Effector memory CD8-positive, alpha-beta T cell (primary cell): ENCODE data around the gene PTPN1.
A peak's percentile ranks its signal among the peaks of the same experiment; 100 is the strongest.

Source experiments
- ATAC-seq: fragments of 150-1000 bp; cut with Tn5 transposase; replicated peaks from 2 replicates; pipeline ENCODE4 v1.10.0; 2021; ENCODE audit warnings: mild to moderate bottlenecking, moderate library complexity
- DNase-seq, 3 experiments: peaks; one replicate each; pipeline ENCODE4 v3.0.0; 2021
- H3K27ac Mint-ChIP-seq, 2 donors: one replicate each; pipeline ENCODE4 v1.8.0; 2022; ENCODE audit warnings: mild to moderate bottlenecking in 2 of 2, mixed read lengths in 2 of 2, moderate library complexity in 2 of 2
- H3K27me3 Mint-ChIP-seq, 2 donors: one replicate each; pipeline ENCODE4 v1.8.0; 2022; ENCODE audit warnings: mixed read lengths in 2 of 2
- H3K36me3 Mint-ChIP-seq: one replicate; pipeline ENCODE4 v1.8.0; 2022; ENCODE audit warnings: mild to moderate bottlenecking, moderate library complexity, mixed read lengths; ENCODE audit not compliant: insufficient read depth
- H3K4me1 Mint-ChIP-seq, 2 donors: one replicate each; pipeline ENCODE4 v1.8.0; 2022; ENCODE audit warnings: low read depth in 2 of 2, mixed read lengths in 2 of 2
- H3K4me3 Mint-ChIP-seq, 2 donors: one replicate each; pipeline ENCODE4 v1.8.0; 2022; ENCODE audit warnings: mild to moderate bottlenecking in 2 of 2, mixed read lengths in 2 of 2, moderate library complexity in 2 of 2
- H3K9me3 Mint-ChIP-seq, 2 donors: one replicate each; pipeline ENCODE4 v1.8.0; 2022; ENCODE audit warnings: mixed read lengths in 2 of 2

PTPN1 gene

GRCh38 chr20:50551288-50551687 lies 41.1 kb downstream of the PTPN1 start:
- DNase-seq: no peak
- H3K36me3 Mint-ChIP-seq: peaks cover 24% of the 10 kb centered on the region
- H3K9me3 Mint-ChIP-seq: no peaks in the 10 kb centered on the region
- peak overlapping the region in 1 of 2 donors; percentile 81 for H3K27ac Mint-ChIP-seq
- peak overlapping the region in 1 of 2 donors; percentile 42 for H3K4me3 Mint-ChIP-seq
- H3K27me3 Mint-ChIP-seq: no peaks in the 10 kb centered on the region
- H3K4me1 Mint-ChIP-seq: peaks cover 33 to 38% of the 10 kb centered on the region in 2 donors
- no peak for ATAC-seq

DNA sequence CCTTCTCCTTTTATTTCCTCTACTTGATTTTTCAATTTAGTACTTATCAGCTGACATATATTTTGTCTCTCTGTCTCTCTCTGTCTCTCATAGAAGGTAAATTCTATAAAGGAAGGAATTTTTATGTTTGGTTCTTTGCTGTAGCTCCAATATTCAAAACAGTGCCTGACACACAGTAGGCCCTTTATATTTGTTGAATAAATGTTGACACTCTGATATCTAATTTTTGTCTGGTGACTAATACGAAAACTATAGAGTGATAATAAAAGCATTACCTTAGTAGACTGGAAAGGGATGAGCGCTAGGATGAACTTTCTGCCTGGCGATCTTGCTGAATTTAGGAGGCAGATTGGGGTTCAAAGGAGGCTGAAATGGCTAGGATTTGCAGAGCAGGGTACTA lies 42.8 kb downstream of the PTPN1 start:
- Mint-ChIP-seq H3K4me3 (no peak overlapping the region), H3K36me3 (peaks cover 34% of the 10 kb centered on the region), H3K4me1 (peaks cover 22 to 30% of the 10 kb centered on the region in 2 donors), H3K9me3 (no peaks in the 10 kb centered on the region), H3K27ac (no peak overlapping the region), H3K27me3 (no peaks in the 10 kb centered on the region)
- DNase-seq (no peak), ATAC-seq (no peak)

DNA sequence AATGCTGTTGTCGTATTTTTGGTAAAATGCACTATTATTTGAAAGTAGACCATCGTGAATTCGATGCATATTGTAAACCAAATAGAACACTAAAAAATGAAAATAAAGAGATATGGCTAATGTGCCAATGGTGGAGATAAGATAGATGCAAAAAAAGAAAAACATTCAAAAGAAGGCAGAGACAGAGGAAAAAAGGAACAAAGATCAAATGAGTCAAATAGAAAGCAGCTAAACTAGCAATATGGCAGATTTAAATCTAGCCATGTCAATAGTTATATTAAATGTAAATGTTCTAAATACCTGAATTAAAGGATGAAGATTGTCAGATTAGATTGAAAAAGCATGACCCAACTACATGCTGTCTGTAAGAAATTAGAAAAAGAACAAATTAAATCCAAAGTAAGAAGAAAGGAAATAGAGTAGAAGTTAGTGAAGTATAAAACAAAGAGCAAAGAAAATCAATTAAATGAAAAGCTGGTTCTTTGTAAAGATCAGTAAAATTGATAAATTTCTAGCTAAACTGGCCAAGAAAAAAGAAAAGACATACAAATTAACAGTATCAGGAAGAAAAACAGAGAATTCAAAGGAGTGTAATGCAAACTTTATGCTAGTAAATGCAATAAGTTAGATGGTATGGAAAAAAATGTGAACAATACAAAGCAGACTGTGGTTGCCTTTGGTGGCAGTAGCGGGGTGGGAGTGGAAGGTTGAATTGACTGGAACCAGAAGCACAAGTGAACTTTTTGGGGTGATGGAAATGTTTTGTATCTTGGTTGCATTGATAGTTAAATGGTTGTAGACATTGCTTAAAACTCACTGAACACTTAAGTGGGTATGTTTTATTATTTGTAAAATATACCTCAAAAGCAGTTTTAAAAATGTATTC lies 44.8 kb downstream of the PTPN1 start:
- H3K4me1 Mint-ChIP-seq: peaks cover 24 to 34% of the 10 kb centered on the region in 2 donors
- no peaks in the 10 kb centered on the region for H3K9me3 Mint-ChIP-seq
- DNase-seq: no peak
- no peak overlapping the region for H3K27ac Mint-ChIP-seq
- H3K4me3 Mint-ChIP-seq: no peak overlapping the region
- H3K27me3 Mint-ChIP-seq: no peaks in the 10 kb centered on the region
- no peak for ATAC-seq
- peaks cover 40% of the 10 kb centered on the region for H3K36me3 Mint-ChIP-seq

GRCh38 chr20:50555662-50556061 lies 45.5 kb downstream of the PTPN1 start:
- no peak for DNase-seq
- peaks cover 23 to 33% of the 10 kb centered on the region in 2 donors for H3K4me1 Mint-ChIP-seq

DNA sequence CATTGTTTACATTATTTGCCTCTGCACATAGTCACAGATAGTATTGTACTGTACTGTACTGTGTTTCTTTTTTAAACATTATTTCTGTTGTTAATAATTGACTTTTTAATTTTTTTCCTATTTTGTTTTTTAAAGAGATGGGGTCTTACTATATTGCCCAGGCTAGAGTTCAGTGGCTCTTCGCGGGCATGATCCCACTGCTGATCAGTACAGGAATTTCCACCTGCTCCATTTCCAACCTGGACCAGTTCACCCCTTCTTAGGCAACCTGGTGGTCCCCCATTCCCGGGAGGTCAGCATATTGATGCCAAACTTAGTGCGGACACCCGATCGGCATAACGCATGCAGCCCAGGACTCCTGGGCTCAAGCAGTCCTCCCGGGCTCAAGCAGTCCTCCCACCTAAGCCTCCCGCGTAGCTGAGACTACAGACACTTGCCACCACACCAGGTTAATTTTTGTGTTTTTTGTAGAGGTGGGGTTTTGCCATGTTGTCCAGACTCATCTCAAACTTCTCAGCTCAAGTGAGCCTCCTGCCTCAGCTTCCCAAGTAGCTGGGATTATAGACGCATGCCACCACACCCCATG lies 47.5 kb downstream of the PTPN1 start:
- DNase-seq: no peak
- peaks cover 43% of the 10 kb centered on the region for H3K36me3 Mint-ChIP-seq
- no peak for ATAC-seq
- no peak overlapping the region for H3K4me3 Mint-ChIP-seq
- H3K9me3 Mint-ChIP-seq: no peaks in the 10 kb centered on the region
- H3K27me3 Mint-ChIP-seq: no peaks in the 10 kb centered on the region
- no peak overlapping the region for H3K27ac Mint-ChIP-seq
- peaks cover 32 to 36% of the 10 kb centered on the region in 2 donors for H3K4me1 Mint-ChIP-seq

More at GRCh38 chr20:50555662-50556061, 45.5 kb downstream of the PTPN1 start:
- Mint-ChIP-seq H3K27ac (no peak overlapping the region), H3K36me3 (peaks cover 40% of the 10 kb centered on the region), H3K4me3 (no peak overlapping the region), H3K9me3 (no peaks in the 10 kb centered on the region), H3K27me3 (no peaks in the 10 kb centered on the region)
- no peak for ATAC-seq

- Mint-ChIP-seq H3K4me3 (no peak overlapping the region), H3K36me3 (peaks cover 52% of the 10 kb centered on the region)
- DNase-seq: no peak
Observed at GRCh38 chr20:50558483-50558925, 48.3 kb downstream of the PTPN1 start.

DNA sequence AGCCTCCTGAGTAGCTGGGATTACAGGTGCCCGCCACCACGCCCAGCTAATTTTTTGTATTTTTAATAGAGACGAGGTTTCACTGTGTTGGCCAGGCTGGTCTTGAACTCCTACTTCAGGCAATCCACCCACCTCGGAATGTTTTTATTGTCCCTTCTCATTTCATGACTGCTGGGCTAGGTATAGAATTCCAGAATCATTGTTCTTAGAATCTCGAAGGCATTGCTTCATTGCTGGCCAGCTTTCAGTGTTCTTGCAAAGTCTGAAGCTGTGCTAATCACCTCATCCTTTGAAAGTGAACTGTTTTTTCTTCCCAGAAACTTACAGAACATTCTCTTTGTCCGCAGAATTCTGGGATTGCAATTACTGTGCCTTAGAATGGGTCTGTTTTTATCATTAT lies 49.0 kb downstream of the PTPN1 start:
- H3K4me3 Mint-ChIP-seq: peak overlapping the region in 1 of 2 donors; percentile 0
- no peaks in the 10 kb centered on the region for H3K27me3 Mint-ChIP-seq
- H3K27ac Mint-ChIP-seq: peak overlapping the region; percentile 42 to 47
- H3K4me1 Mint-ChIP-seq: peaks cover 38 to 44% of the 10 kb centered on the region in 2 donors
- ATAC-seq: no peak
- no peak for DNase-seq
- H3K36me3 Mint-ChIP-seq: peaks cover 58% of the 10 kb centered on the region
- no peaks in the 10 kb centered on the region for H3K9me3 Mint-ChIP-seq

More at GRCh38 chr20:50558483-50558925, 48.3 kb downstream of the PTPN1 start:
- peaks cover 38 to 42% of the 10 kb centered on the region in 2 donors for H3K4me1 Mint-ChIP-seq
- H3K27ac Mint-ChIP-seq: no peak overlapping the region
- no peaks in the 10 kb centered on the region for H3K27me3 Mint-ChIP-seq
- no peaks in the 10 kb centered on the region for H3K9me3 Mint-ChIP-seq
- ATAC-seq: no peak

DNA sequence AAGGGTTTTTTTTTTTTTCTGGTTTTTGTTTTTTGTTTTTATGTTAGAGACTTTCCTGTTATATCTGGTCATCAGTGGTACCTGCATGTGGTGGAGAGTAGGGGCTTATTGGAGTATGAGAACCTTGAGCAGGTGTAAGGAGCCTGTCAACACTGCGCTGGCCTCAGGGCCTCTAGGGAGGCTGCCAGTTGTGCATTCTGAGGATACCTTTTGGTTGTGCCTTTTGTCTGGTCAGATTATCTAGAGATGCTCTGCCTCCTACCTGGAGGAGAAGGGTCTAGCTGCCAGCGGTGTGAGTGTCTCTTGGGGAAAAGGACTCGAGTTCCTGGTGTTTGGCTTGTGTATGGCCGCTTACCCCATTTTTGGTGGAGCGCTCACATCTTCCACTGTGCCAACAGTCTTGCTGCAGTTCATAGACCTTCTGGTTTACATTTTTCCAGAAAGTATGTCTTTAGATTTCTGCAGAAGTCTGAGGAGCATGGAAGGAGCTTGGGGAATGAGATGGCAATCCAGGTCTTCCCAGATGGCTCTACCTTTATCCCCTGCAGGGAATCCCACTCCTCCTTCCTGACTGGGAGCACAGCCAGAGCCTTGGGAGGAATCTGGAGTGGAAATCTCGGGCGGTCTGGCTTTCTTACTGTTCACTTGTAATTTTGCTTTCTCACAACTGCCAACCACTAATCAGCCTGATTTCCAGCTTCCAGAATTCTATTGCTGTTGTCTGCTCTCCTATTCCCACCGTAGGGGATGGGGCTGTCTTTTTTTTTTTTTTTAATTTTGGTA lies 49.9 kb downstream of the PTPN1 start:
- H3K4me3 Mint-ChIP-seq: peak overlapping the region in 1 of 2 donors; percentile 0
- H3K4me1 Mint-ChIP-seq: peaks cover 39 to 44% of the 10 kb centered on the region in 2 donors
- H3K36me3 Mint-ChIP-seq: peaks cover 66% of the 10 kb centered on the region

DNA sequence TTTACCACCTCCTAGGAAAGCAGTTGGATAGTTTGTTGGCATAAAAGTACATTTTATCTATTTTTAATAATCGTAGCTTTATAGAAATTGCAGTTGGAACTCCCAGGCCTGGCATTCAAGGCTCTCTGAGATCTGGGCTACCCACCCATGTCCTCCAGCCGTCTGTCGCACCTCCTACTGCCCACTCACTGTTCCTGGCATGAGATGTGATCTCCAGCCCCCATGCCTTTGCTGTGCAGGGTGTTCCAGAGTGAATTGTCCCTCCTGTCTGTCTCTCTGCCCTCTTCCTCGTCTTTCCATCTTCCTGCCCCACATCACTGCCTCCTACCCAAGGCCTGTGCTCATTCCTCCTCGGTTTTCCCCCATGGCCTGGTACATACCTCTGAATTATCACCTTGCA lies 50.7 kb downstream of the PTPN1 start:
- Mint-ChIP-seq H3K4me1 (peaks cover 40 to 44% of the 10 kb centered on the region in 2 donors), H3K27ac (peak overlapping the region; percentile 2 to 91), H3K36me3 (peaks cover 71% of the 10 kb centered on the region), H3K27me3 (no peaks in the 10 kb centered on the region), H3K4me3 (peak overlapping the region in 1 of 2 donors; percentile 13), H3K9me3 (no peaks in the 10 kb centered on the region)
- DNase-seq: no peak
- no peak for ATAC-seq

More for the DNA sequence above, 49.9 kb downstream of the PTPN1 start:
- no peak for DNase-seq
- no peak for ATAC-seq
- Mint-ChIP-seq H3K9me3 (no peaks in the 10 kb centered on the region), H3K27me3 (no peaks in the 10 kb centered on the region), H3K27ac (peak overlapping the region; percentile 42 to 47)

DNA sequence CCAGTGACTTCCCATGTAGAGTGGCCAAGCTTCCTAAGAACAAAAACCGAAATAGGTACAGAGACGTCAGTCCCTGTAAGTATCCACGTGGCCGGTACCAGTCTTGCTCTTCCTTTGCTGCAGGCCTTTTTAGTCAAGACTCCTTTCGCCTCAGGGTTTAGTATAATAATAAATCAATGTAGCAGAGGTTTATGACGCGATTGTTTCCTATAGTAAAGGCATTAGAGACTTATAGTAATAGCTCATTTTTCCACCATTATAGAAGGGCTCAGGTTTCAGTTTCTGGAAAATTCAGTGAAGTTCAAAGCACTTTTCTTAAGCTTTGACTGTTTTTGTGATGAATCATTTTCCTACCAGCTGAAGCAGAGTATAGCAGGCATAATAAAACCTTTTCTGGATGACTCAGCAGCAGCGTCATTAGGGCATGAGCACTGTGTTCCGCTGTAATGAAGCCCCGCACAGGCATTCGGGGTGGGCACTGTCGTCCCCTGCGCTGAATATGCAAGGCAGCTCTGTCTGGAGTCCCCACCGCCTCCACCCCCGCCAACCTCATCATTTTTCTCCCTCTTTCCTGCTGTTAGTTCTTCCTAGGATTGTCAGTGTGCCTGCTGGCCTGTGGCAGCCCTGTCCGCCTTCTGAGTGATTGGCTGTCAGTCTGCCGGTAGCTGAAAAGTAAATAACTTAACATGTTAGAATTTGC lies 51.3 kb downstream of the PTPN1 start:
- peak overlapping the region; percentile 15 to 91 for H3K27ac Mint-ChIP-seq
- H3K36me3 Mint-ChIP-seq: peaks cover 75% of the 10 kb centered on the region
- peaks cover 39 to 45% of the 10 kb centered on the region in 2 donors for H3K4me1 Mint-ChIP-seq
- DNase-seq (no peak), ATAC-seq (no peak)
- H3K9me3 Mint-ChIP-seq: no peaks in the 10 kb centered on the region
- H3K27me3 Mint-ChIP-seq: no peaks in the 10 kb centered on the region
- H3K4me3 Mint-ChIP-seq: peak overlapping the region in 1 of 2 donors; percentile 13

- Mint-ChIP-seq H3K4me3 (no peak overlapping the region), H3K4me1 (peaks cover 44 to 51% of the 10 kb centered on the region in 2 donors), H3K27me3 (no peaks in the 10 kb centered on the region), H3K27ac (peak overlapping the region; percentile 15 to 91), H3K36me3 (peaks cover 77% of the 10 kb centered on the region), H3K9me3 (no peaks in the 10 kb centered on the region)
- ATAC-seq: no peak
- DNase-seq: no peak
Observed at GRCh38 chr20:50562262-50562701, 52.1 kb downstream of the PTPN1 start.

- Mint-ChIP-seq H3K27me3 (no peaks in the 10 kb centered on the region), H3K4me1 (peaks cover 46 to 53% of the 10 kb centered on the region in 2 donors), H3K27ac (peak overlapping the region; percentile 36 to 91), H3K4me3 (no peak overlapping the region), H3K9me3 (no peaks in the 10 kb centered on the region), H3K36me3 (peaks cover 80% of the 10 kb centered on the region)
- ATAC-seq (no peak), DNase-seq (no peak)
Observed at GRCh38 chr20:50563133-50563944, 53.2 kb downstream of the PTPN1 start.
